NOMO-1 treated with dmso at 0.1 percent for 144 hours (cell line): ENCODE data around the gene SNRPE.

Experiments used
- DNase-seq: peaks from one replicate; lab custom pipeline; 2025; ENCODE audit not compliant: unreplicated experiment; lab: John Stamatoyannopoulos, UW

Gene SNRPE

DNA sequence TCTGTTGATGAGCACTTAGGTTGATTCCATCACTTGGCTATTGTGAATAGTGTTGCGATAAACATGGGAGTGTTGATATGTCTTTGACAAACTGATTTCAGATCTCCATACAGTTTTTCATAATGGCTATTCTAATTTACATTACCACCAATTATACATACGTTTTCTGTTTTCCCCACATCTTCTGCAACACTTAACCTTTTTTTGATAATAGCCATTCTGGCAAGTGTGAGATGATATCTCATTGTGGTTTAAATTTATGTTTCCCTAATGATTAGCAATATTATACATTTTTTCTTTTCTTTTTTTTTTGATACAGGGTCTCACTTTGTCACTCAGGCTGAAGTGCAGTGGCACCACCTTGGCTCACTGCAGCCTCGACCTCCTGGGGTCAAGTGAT, 17.0 kb downstream of the SNRPE start:
- DNase-seq = no peak

DNA sequence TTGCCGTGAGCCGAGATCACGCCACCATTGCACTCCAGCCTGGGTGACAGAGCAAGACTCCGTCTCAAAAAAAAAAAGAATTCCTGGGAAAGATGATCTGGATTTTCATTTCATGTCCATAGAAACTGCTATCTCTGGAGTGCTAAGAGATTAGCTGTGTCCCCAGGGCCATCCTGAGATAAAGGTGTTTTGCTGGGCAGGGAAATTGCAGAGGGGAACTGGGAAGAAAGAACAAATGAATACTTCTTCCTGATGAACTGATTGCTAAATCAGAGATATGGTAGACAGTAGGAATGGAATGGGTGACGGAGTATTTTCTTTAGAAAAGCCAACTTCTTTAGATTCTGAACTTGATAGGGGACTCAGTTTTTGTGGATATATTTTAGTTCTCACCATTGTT, 19.2 kb downstream of the SNRPE start:
- no peak for DNase-seq

DNA sequence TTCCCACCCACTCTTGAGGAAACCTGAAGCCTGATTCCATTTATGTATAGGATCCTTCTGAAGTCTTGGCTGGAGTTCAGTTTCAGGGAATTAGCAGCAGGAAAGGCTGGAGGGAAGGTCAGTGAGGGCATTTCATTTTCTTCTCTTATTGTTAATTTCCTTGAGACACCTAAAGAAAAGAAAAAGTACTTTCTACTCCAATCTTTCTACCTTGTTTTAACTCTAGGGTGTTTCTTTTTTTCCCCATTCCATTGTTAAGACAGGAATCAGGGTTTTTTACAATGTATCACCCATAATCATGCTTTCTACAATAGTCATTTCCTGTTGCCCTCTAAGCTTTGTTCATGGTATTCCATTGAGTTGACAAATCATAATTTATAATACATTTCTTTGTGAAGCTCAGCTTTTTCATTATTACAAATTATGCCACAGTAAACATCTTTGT, 27.4 kb downstream of the SNRPE start:
- no peak for DNase-seq

DNA sequence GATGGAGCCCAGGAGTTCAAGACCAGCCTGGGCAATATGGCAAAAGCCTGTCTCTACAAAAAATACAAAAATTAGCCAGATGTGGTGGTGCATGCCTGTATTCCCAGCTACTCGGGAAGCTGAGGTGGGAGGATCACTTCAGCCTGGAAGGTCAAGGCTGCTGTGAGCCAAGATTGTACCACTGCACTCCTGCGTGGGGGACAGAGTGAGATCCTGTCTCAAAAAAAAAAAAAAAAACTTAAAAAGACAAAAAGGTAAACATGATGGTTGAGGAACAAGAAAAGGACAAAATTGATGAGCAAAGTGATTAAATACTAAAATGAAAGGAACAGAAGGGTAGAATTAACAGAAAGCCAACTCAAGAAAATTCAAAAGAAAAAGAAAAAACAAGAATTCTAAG, 30.6 kb downstream of the SNRPE start:
- no peak for DNase-seq

DNA sequence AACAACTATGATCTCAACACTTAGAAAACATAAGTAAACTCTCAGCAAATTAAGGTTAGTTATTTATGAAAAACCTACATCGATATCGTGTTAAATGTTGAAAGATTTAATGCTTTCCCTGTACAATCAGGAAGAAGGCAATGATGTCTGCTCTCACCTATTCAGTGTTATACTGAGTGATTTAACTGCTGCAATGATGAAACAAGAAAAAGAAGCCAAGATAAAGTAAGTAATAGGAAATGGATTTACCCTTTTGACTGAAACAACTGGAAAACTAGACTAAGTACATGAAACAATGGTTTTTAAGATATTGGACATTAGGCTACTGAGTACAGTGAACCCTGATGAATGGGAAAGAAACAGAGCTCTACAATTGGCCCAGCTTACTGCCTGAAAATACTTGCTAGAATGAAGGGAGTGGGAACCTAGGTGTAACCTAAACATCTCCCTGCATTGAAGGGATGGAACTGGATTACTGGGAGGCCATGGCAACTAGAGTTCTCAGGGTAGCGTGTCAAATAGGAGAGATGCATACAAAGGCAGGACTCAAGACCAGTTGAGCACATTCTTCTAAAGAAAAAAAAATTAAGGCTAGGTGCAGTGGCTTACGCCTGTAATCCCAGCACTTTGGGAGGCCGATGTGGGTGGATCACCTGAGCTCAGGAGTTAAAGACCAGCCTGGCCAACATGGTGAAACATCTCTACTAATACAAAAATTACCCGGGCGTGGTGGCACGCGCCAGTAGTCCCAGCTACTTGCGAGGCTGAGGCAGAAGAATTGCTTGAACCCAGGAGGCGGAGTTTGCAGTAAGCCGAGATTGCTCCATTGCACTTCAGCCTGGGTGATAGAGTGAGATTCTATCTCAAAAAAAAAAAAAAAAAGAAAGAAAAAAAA, 37.3 kb downstream of the SNRPE start:
- no peak for DNase-seq

DNA sequence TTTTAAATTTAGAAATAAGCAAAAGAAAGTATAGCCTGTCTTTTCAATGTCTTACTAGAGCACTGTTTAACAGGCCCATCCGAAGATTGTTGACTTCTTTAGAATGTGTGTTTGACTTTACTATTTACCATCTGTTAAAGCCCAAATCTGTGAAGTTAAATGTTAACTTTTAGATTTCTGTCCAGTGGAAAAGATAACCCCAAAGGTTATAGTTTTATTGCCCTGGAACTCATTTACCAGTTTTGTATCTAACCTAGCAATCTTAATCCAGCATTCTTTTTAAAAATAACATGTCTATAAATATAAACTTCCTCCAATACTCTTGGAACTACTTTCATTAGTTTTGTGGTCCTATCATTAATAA, 37.9 kb downstream of the SNRPE start:
- DNase-seq = no peak

DNA sequence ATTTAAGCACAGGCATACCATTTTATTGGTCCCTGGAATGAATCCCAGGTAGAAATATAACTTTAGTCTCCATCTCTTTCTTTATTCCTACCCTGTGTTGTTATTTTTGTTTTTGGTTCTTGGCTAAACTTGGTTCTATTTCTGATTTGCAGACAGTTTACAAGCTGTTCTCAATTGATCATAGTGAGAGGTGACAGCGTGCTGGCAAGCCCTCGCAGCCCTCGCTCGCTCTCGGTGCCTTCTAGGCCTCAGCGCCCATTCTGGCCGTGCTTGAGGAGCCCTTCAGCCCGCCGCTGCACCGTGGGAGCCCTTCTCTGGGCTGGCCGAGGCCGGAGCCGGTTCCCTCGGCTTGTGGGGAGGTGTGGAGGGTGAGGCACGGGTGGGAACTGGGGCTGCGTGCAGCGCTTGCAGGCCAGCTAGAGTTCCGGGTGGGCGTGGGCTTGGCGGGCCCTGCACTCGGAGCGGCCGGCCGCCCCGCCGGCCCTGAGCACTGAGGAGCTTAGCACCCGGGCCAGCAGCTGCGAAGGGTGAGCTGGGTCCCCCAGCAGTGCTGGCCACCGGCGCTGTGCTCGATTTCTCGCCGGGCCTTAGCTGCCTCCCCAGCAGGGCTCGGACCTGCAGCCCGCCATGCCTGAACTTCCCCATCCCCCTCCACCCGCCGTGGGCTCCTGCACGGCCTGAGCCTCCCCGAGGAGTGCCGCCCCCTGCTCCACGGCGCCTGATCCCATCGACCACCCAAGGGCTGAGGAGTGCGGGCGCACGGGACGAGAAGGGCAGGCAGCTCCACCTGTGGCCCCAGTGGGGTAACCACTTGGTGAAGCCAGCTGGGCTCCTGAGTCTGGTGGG, 38.7 kb downstream of the SNRPE start:
- no peak for DNase-seq

DNA sequence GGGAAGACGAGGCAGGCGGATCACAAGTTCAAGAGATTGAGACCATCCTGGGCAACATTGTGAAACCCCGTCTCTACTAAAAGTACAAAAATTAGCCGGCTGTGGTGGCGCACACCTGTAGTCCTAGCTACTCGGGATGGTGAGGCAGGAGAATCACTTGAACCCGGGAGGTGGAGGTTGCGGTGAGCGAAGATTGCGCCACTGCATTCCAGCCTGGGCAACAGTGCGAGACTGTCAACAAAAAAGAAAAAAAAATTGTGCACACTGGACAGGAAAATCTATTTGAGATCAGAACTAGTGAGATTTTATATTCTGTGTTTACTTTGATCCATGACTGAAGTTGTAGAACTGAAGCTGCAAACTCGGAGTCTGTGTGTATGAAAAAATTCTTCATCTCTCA, 40.2 kb downstream of the SNRPE start:
- DNase-seq = no peak

DNA sequence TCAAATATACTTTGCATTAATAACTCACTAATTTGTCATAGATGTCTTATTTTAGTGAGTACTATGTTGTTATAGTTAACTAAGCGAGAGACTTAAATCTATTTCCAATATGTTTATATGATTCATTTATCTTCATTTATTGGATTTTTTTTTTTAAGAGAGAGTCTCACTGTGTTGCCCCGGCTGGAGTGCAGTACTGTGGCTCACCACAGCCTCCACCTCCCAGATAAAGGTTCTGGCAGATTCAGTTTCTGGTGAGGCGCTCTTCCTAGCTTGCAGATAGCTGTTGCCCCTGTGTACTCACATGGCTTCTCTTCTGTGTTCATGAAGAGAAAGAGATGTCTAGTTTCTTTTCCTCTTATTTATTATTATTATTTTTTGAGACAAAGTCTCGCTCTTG, 43.9 kb downstream of the SNRPE start:
- DNase-seq = no peak

DNA sequence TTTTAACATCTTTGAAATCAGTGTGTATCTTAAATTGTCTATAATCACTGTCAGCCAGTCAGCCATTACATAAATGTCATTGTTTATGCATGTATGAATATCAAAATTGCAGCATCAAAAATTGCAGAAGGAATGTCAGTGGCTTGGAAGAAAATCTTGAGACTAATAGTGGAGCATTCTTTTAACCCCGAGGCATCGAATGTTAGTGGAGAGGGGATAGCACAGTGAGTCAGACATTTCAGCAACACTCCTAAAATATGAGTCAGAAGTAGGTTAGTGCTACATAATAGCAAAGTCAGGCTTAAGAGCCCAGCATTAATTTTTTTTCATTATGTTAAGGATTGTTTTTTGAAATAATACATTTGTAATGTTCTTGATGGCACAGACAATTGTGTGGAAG, 45.5 kb downstream of the SNRPE start:
- no peak for DNase-seq

DNA sequence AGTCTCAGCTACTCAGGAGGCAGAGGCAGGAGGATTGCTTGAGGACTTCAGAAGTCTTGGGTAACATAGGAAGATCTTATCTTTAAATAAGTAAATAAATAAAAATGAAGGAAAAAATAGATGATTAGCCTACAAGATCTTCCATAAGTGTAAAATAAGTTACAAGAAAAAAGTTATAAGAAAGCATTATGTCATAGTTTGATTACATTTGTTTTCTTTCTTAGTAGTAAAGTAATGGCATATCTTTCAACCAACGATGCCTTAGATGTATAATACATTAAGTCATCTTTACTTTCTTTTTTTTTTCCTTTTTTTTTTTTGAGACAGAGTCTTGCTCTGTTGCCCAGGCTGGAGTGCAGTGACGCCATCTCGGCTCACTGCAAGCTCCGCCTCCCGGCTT, 46.5 kb downstream of the SNRPE start:
- no peak for DNase-seq

DNA sequence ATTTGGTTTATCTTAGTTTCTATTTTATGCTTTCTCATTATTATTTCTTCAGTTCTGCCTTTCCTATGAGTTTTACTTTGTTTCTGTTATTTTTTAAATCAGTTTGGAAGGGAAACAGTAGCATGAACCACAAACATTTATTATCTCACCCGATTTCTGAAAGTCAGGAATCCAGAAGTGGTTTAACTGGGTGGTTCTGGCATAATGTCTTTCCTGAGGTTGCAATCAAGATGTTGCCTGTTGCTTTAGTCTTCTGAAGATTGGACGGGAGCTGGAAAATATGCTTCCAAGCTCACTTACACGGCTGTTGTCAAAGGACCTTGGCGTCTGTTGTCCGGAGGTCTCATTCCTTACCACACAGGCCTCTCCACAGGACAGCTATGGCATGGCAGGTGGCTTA, 50.4 kb downstream of the SNRPE start:
- no peak for DNase-seq

DNA sequence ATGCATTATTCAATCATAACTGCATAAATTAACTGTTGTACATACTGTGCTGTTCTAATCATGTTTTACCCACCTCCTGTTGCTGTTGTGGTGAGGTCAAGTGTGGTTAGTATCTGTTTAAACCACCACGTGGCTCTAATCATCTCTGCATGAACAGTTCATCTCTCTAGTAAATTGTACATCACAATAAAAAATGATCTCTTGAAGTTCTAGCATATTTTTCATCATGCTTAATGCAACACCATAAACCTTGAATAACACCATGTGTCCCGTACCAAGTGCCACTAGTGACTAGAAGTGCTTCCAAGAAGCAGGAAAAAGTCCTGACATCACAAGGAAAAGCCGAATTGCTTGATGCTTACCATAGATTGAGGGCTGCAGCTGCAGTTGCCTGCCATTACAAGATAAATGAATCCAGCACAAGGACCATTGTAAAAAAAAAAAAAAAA, 51.7 kb downstream of the SNRPE start:
- DNase-seq = no peak

DNA sequence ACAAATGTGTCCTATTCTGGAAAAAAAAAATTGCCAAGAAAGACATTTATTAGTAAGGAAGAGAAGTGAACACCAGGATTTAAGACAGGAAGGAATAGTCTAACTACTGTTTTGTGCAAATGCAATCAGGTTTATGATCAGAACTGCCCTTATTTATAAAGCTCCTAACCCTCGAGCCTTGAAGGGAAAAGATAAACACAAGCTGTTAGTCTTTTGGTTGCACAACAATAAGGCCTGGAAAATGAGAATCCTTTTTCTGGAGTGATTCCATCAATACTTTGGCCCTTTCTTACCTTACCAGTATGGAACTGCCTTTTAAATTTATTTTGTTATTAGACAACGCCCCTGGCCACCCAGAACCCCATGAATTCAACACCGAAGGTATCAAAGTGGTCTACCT, 52.9 kb downstream of the SNRPE start:
- no peak for DNase-seq

DNA sequence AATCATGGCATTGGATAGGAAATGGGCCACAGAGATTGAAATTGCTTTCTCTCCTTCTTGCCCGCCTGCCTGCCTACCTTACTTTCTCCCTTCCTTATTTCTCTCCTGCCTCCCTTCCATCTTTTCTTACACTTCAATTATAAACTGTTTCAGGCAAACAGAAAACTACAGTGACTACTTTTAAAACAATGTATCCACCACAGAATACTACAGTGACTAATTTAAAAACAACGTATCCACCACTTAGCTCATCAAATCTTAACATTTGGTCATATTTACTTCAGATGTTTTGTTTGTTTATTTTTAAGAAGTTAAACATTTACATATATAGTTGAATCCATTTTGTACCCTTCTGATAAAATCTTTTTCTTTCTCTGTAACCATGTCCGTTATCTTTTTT, 54.4 kb downstream of the SNRPE start:
- DNase-seq = no peak

DNA sequence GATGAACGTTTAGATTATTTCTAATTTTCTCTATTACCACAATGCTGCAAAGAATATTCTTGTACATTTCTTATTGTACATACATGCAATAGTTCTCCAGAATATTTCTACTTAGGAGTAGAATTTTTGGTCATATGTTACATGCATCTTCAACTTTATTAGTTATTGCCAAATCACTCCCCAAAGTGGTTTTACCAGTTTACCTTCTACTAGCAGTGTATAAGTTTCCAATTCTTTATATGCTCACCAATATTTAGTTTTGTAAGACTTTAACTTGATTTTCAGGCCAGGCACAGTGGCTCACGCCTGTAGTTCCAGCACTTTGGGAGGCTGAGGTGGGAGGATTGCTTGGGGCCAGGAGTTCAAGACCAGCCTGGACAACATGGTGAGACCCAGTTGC, 55.4 kb downstream of the SNRPE start:
- DNase-seq = no peak
